HG03442 (cell line): ENCODE measurements around the gene GJB3.
"Not testable (repeated sequence)": the region's sequence is repeated elsewhere in the genome, so short reads cannot be mapped to it uniquely, and the experiment has no call there.

Source experiments
- ATAC-seq: cut with Tn5 transposase; IDR thresholded peaks from one replicate; pipeline ENCODE4 v1.9.1; 2021; ENCODE audit warnings: mild to moderate bottlenecking, moderate library complexity; ENCODE audit not compliant: unreplicated experiment

The GJB3 gene

GRCh38 chr1:34781071-34781843 lies at the start of gene GJB3:
TSS of gene GJB3 (plus strand) at chr1:34781214. CDS start at chr1:34784763, 3,549 bp downstream.
- ATAC-seq = no peak

- ATAC-seq = not testable (repeated sequence)
Observed at GRCh38 chr1:34732831-34733230, 48.2 kb upstream of the GJB3 start.

GRCh38 chr1:34736692-34737091 lies 44.3 kb upstream of the GJB3 start:
- no peak for ATAC-seq

GRCh38 chr1:34737236-34737635 lies 43.8 kb upstream of the GJB3 start:
- ATAC-seq = not testable (repeated sequence)

- no peak for ATAC-seq
Observed at GRCh38 chr1:34739613-34740012, 41.4 kb upstream of the GJB3 start.

- ATAC-seq = no peak
Observed at GRCh38 chr1:34740161-34740868, 40.7 kb upstream of the GJB3 start.

- no peak for ATAC-seq
Observed at GRCh38 chr1:34742667-34743270, 38.2 kb upstream of the GJB3 start.

- no peak for ATAC-seq
Observed at GRCh38 chr1:34743775-34744174, 37.2 kb upstream of the GJB3 start.

GRCh38 chr1:34744851-34745250 lies 36.2 kb upstream of the GJB3 start:
- no peak for ATAC-seq

- ATAC-seq = no peak
Observed at GRCh38 chr1:34745666-34746065, 35.3 kb upstream of the GJB3 start.

GRCh38 chr1:34746101-34746500 lies 34.9 kb upstream of the GJB3 start:
- no peak for ATAC-seq

GRCh38 chr1:34746785-34747637 lies 34.0 kb upstream of the GJB3 start:
- ATAC-seq = no peak

GRCh38 chr1:34747638-34747941 lies 33.4 kb upstream of the GJB3 start:
- ATAC-seq = no peak

- ATAC-seq = no peak
Observed at GRCh38 chr1:34749992-34750391, 31.0 kb upstream of the GJB3 start.

GRCh38 chr1:34750610-34751009 lies 30.4 kb upstream of the GJB3 start:
- ATAC-seq = no peak

- ATAC-seq = no peak
Observed at GRCh38 chr1:34753163-34753562, 27.9 kb upstream of the GJB3 start.

- ATAC-seq = no peak
Observed at GRCh38 chr1:34754964-34755637, 25.9 kb upstream of the GJB3 start, which contains the start of gene GJB5. TSS of gene GJB5 (plus strand) at chr1:34755047. CDS start at chr1:34757331, 2,284 bp downstream.

- no peak for ATAC-seq
Observed at GRCh38 chr1:34755961-34756360, 25.1 kb upstream of the GJB3 start.

- no peak for ATAC-seq
Observed at GRCh38 chr1:34757386-34757785, 23.6 kb upstream of the GJB3 start.

- no peak for ATAC-seq
Observed at GRCh38 chr1:34758751-34759150, 22.3 kb upstream of the GJB3 start.
